Activated T-helper 17 cell treated with anti-CD3 and anti-CD28 coated beads, Interleukin-2, amount 50 U/mL, for 72 hours (primary cell): ENCODE measurements around the gene NOTCH4. TPM values are rescaled to one million over a fixed set of nuclear protein-coding genes. Genes with fewer than 3 reads are reported as not detected.
"Not testable (repeated sequence)": the region's sequence is repeated elsewhere in the genome, so short reads cannot be mapped to it uniquely, and the experiment has no call there.

Experiments used
- ATAC-seq: fragments of 150-1000 bp; cut with Tn5 transposase; replicated peaks from 2 replicates; pipeline ENCODE4 v1.10.0; 2021; ENCODE audit warnings: mild to moderate bottlenecking, moderate library complexity
- H3K27ac Mint-ChIP-seq: one replicate; pipeline ENCODE4 v1.8.0; 2022; ENCODE audit warnings: mixed read lengths
- H3K27me3 Mint-ChIP-seq: one replicate; pipeline ENCODE4 v1.8.0; 2022; ENCODE audit warnings: mixed read lengths
- H3K36me3 Mint-ChIP-seq: one replicate; pipeline ENCODE4 v1.8.0; 2022; ENCODE audit warnings: low read depth, mild to moderate bottlenecking, mixed read lengths
- H3K4me1 Mint-ChIP-seq: one replicate; pipeline ENCODE4 v1.8.0; 2022; ENCODE audit warnings: mixed read lengths
- H3K4me3 Mint-ChIP-seq: one replicate; pipeline ENCODE4 v1.8.0; 2022; ENCODE audit warnings: mild to moderate bottlenecking, mixed read lengths
- H3K9me3 Mint-ChIP-seq: one replicate; pipeline ENCODE4 v1.8.0; 2022; ENCODE audit warnings: mixed read lengths
- total RNA-seq, 2 donors: library from RNA; stranded (reverse); gene quantifications; one replicate each; pipeline ENCODE4 v1.2.3, GENCODE V29; 2022

Gene NOTCH4
- total RNA-seq: 1 to 10 TPM in 1 of 2 donors, under 1 TPM in 1; 0.73 to 2.3 TPM

- no peak within 1 kb of the TSS for H3K4me3 Mint-ChIP-seq
- no peaks in the 10 kb centered on the region for H3K9me3 Mint-ChIP-seq
- H3K27ac Mint-ChIP-seq: peak within 1 kb of the TSS; percentile 58
- no peaks in the 10 kb centered on the region for H3K36me3 Mint-ChIP-seq
- ATAC-seq: no peak
- H3K27me3 Mint-ChIP-seq: no peaks in the 10 kb centered on the region
- no peaks in the 10 kb centered on the region for H3K4me1 Mint-ChIP-seq
These were observed at the start of gene NOTCH4 for GRCh38 chr6:32223258-32224235. Gene NOTCH4, minus strand, starts transcription at chr6:32224067. Its CDS starts 139 bp downstream, at chr6:32223928.

- no peaks in the 10 kb centered on the region for H3K9me3 Mint-ChIP-seq
These were observed 47.6 kb upstream of the NOTCH4 start for GRCh38 chr6:32271429-32271828.

GRCh38 chr6:32268459-32268858 is 44.6 kb upstream of the NOTCH4 start:
- not testable (repeated sequence) for ATAC-seq, H3K4me3 Mint-ChIP-seq, H3K9me3 Mint-ChIP-seq, H3K27ac Mint-ChIP-seq, H3K36me3 Mint-ChIP-seq, H3K27me3 Mint-ChIP-seq
- peaks cover 11% of the 10 kb centered on the region for H3K4me1 Mint-ChIP-seq

More at GRCh38 chr6:32271429-32271828, 47.6 kb upstream of the NOTCH4 start:
- H3K27ac Mint-ChIP-seq: no peak overlapping the region
- H3K36me3 Mint-ChIP-seq: no peaks in the 10 kb centered on the region
- peaks cover 14% of the 10 kb centered on the region for H3K27me3 Mint-ChIP-seq
- peaks cover 11% of the 10 kb centered on the region for H3K4me1 Mint-ChIP-seq
- no peak for ATAC-seq
- peak overlapping the region; percentile 1 for H3K4me3 Mint-ChIP-seq

- no peak overlapping the region for H3K4me3 Mint-ChIP-seq
- H3K9me3 Mint-ChIP-seq: no peaks in the 10 kb centered on the region
- no peaks in the 10 kb centered on the region for H3K36me3 Mint-ChIP-seq
- no peak overlapping the region for H3K27ac Mint-ChIP-seq
- H3K27me3 Mint-ChIP-seq: peaks cover 3% of the 10 kb centered on the region
- no peak for ATAC-seq
- peaks cover 11% of the 10 kb centered on the region for H3K4me1 Mint-ChIP-seq
These were observed 43.2 kb upstream of the NOTCH4 start for GRCh38 chr6:32267035-32267434.

GRCh38 chr6:32257262-32257661 is 33.4 kb upstream of the NOTCH4 start:
- not testable (repeated sequence) for ATAC-seq, H3K27ac Mint-ChIP-seq, H3K4me3 Mint-ChIP-seq, H3K36me3 Mint-ChIP-seq, H3K27me3 Mint-ChIP-seq, H3K9me3 Mint-ChIP-seq
- H3K4me1 Mint-ChIP-seq: peaks cover 12% of the 10 kb centered on the region

- peaks cover 9% of the 10 kb centered on the region for H3K27me3 Mint-ChIP-seq
- H3K9me3 Mint-ChIP-seq: no peaks in the 10 kb centered on the region
- no peak overlapping the region for H3K27ac Mint-ChIP-seq
- peak overlapping the region; percentile 47 for H3K4me3 Mint-ChIP-seq
- ATAC-seq: peak; percentile 97
- H3K36me3 Mint-ChIP-seq: no peaks in the 10 kb centered on the region
- H3K4me1 Mint-ChIP-seq: peaks cover 12% of the 10 kb centered on the region
These were observed 31.6 kb upstream of the NOTCH4 start for GRCh38 chr6:32255199-32256153.

GRCh38 chr6:32254761-32255198 is 30.9 kb upstream of the NOTCH4 start:
- Mint-ChIP-seq H3K36me3 (no peaks in the 10 kb centered on the region), H3K4me1 (peaks cover 12% of the 10 kb centered on the region), H3K27ac (no peak overlapping the region), H3K4me3 (peak overlapping the region; percentile 47), H3K9me3 (no peaks in the 10 kb centered on the region), H3K27me3 (peaks cover 3% of the 10 kb centered on the region)
- ATAC-seq: no peak

GRCh38 chr6:32252331-32253009 is 28.6 kb upstream of the NOTCH4 start:
- Mint-ChIP-seq H3K9me3 (no peaks in the 10 kb centered on the region), H3K4me1 (peaks cover 12% of the 10 kb centered on the region), H3K36me3 (no peaks in the 10 kb centered on the region), H3K4me3 (no peak overlapping the region), H3K27ac (no peak overlapping the region), H3K27me3 (no peaks in the 10 kb centered on the region)
- peak; percentile 49 for ATAC-seq

GRCh38 chr6:32249262-32249661 is 25.4 kb upstream of the NOTCH4 start:
- Mint-ChIP-seq H3K27me3 (peaks cover 4% of the 10 kb centered on the region), H3K4me1 (peaks cover 13% of the 10 kb centered on the region), H3K4me3 (no peak overlapping the region), H3K36me3 (no peaks in the 10 kb centered on the region), H3K27ac (no peak overlapping the region), H3K9me3 (no peaks in the 10 kb centered on the region)
- no peak for ATAC-seq

GRCh38 chr6:32247401-32247800 is 23.5 kb upstream of the NOTCH4 start:
- Mint-ChIP-seq H3K36me3 (no peaks in the 10 kb centered on the region), H3K9me3 (no peaks in the 10 kb centered on the region), H3K4me3 (no peak overlapping the region), H3K27me3 (peaks cover 4% of the 10 kb centered on the region), H3K4me1 (peaks cover 9% of the 10 kb centered on the region), H3K27ac (no peak overlapping the region)
- no peak for ATAC-seq

GRCh38 chr6:32244946-32245398 is 21.1 kb upstream of the NOTCH4 start:
- peak; percentile 53 for ATAC-seq
- Mint-ChIP-seq H3K9me3 (no peaks in the 10 kb centered on the region), H3K4me3 (peak overlapping the region; percentile 49), H3K36me3 (no peaks in the 10 kb centered on the region), H3K27me3 (peaks cover 4% of the 10 kb centered on the region), H3K27ac (peak overlapping the region; percentile 64), H3K4me1 (peaks cover 17% of the 10 kb centered on the region)

GRCh38 chr6:32244270-32244669 is 20.4 kb upstream of the NOTCH4 start:
- no peaks in the 10 kb centered on the region for H3K9me3 Mint-ChIP-seq
- peaks cover 4% of the 10 kb centered on the region for H3K27me3 Mint-ChIP-seq
- H3K4me1 Mint-ChIP-seq: peaks cover 17% of the 10 kb centered on the region
- ATAC-seq: no peak
- no peaks in the 10 kb centered on the region for H3K36me3 Mint-ChIP-seq
- no peak overlapping the region for H3K27ac Mint-ChIP-seq
- H3K4me3 Mint-ChIP-seq: no peak overlapping the region

GRCh38 chr6:32242318-32242813 is 18.5 kb upstream of the NOTCH4 start:
- not testable (repeated sequence) for H3K9me3 Mint-ChIP-seq, H3K27me3 Mint-ChIP-seq, H3K4me3 Mint-ChIP-seq, ATAC-seq, H3K36me3 Mint-ChIP-seq
- H3K4me1 Mint-ChIP-seq: peaks cover 17% of the 10 kb centered on the region
- peak overlapping the region; percentile 29 for H3K27ac Mint-ChIP-seq

- H3K4me1 Mint-ChIP-seq: peaks cover 17% of the 10 kb centered on the region
- no peak overlapping the region for H3K4me3 Mint-ChIP-seq
These were observed 16.8 kb upstream of the NOTCH4 start for GRCh38 chr6:32240686-32241085.

More at GRCh38 chr6:32240686-32241085, 16.8 kb upstream of the NOTCH4 start:
- no peak for ATAC-seq
- peaks cover 4% of the 10 kb centered on the region for H3K27me3 Mint-ChIP-seq
- H3K9me3 Mint-ChIP-seq: no peaks in the 10 kb centered on the region
- no peaks in the 10 kb centered on the region for H3K36me3 Mint-ChIP-seq
- no peak overlapping the region for H3K27ac Mint-ChIP-seq
